Parietal lobe (tissue), 1 donor: ENCODE results near the gene CPT2. TPM values are rescaled to one million over a fixed set of nuclear protein-coding genes. Genes with fewer than 3 reads are reported as not detected.

Source experiments
- total RNA-seq: library from RNA; depleted of rRNA; stranded (reverse); fragments of >200 nt; gene quantifications from one replicate; pipeline ENCODE4 v1.2.3, GENCODE V29; 2014

Gene CPT2
- 5.0 TPM for total RNA-seq

GRCh38 chr1:53196485-53197290 lies at the start of gene CPT2:
TSS of gene CPT2 (plus strand) at chr1:53196824. CDS start at chr1:53196944, 120 bp downstream.

GRCh38 chr1:53220171-53220961 lies 23.7 kb downstream of the CPT2 start, which contains the start of gene CZIB:
TSS of gene CZIB (minus strand) at chr1:53220634. CDS start at chr1:53220575, 59 bp downstream.

GRCh38 chr1:53238197-53239155 lies 41.9 kb downstream of the CPT2 start, which contains the start of gene MAGOH:
TSS of gene MAGOH (minus strand) at chr1:53238518. CDS start at chr1:53238448, 70 bp downstream.

Other genes starting within 250 kb of the CPT2 start
- gene PODN, start 134.6 kb upstream of the CPT2 start, total RNA-seq: 0.94 TPM
- gene SLC1A7, start 54.2 kb upstream of the CPT2 start, total RNA-seq: not detected
- 61.3 TPM for gene CZIB, start 23.8 kb downstream of the CPT2 start, total RNA-seq
- gene MAGOH, start 41.7 kb downstream of the CPT2 start, total RNA-seq: 17.5 TPM
- gene LRP8, start 131.2 kb downstream of the CPT2 start, total RNA-seq: 216 TPM